HepG2 (cell line): ENCODE results near the gene VAPB. TPM values are rescaled to one million over a fixed set of nuclear protein-coding genes. Genes with fewer than 3 reads are reported as not detected.

Source experiments
- ATAC-seq: fragments of 200-7000 bp; cut with Tn5 transposase; 3 replicates; pipeline ENCODE4 v1.9.1; 2020; ENCODE audit warnings: mild to moderate bottlenecking, moderate library complexity
- BruUV-seq: library from RNA; stranded (reverse); fragments of 400-500 nt; replicated peaks from 2 replicates; lab custom pipeline; 2021; lab: Mats Ljungman, UMichigan
- CTCF ChIA-PET: fragments of 300-600 bp; formaldehyde crosslinking; extraction: SDS; loops from one replicate; lab custom pipeline; 2021; ENCODE audit warnings: low total read pairs, inconsistent platforms, low intra/inter-chr PET ratio; lab: Yijun Ruan, JAX
- POLR2A ChIA-PET: fragments of 350-600 bp; sonication (Branson Sonifier 250); formaldehyde crosslinking; loops from one replicate; lab custom pipeline; 2020; ENCODE audit warnings: antibody characterized with exemption, inconsistent platforms; lab: Yijun Ruan, JAX
- DNase-seq: peaks from one replicate; pipeline ENCODE4 v3.0.0-alpha.2; 2015; ENCODE audit warnings: low spot score
- FAIRE-seq: peaks from 3 replicates; lab custom pipeline; 2011; peaks lifted over from hg19 to GRCh38; lab: Jason Lieb, UNC
- H2AFZ ChIP-seq: one replicate; pipeline ENCODE4 v1.6.1; 2011; ENCODE audit warnings: low read length, inconsistent platforms
- H3K27ac ChIP-seq: fragments of 300-600 bp; 3 replicates; pipeline ENCODE4 v1.8.0; 2011; ENCODE audit warnings: mixed run types, mild to moderate bottlenecking, mixed read lengths, low read length, inconsistent platforms; ENCODE audit not compliant: insufficient read depth; ENCODE audit errors: extremely low read length
- H3K27me3 ChIP-seq, 2 experiments: fragments of 200-600 bp in 1 of 2; 2 replicates in 1 of 2; 3 replicates in 1 of 2; pipeline versions ENCODE4 v1.6.0 to v1.8.0; 2011; ENCODE audit warnings: low read length in 2 of 2, mild to moderate bottlenecking in 2 of 2, moderate library complexity in 2 of 2, inconsistent platforms in 1 of 2; ENCODE audit not compliant: insufficient read depth in 2 of 2, control insufficient read depth in 1 of 2
- H3K36me3 ChIP-seq, 2 experiments: fragments of 200-600 bp in 1 of 2; replicated peaks in 1 of 2; 2 replicates in 1 of 2; 3 replicates in 1 of 2; pipeline versions ENCODE4 v1.5.1 to v1.8.0; 2011; ENCODE audit warnings: low read length in 2 of 2, inconsistent platforms in 1 of 2; ENCODE audit not compliant: insufficient read depth in 2 of 2, control insufficient read depth in 1 of 2
- H3K4me1 ChIP-seq: 2 replicates; pipeline ENCODE4 v1.5.1; 2012; ENCODE audit warnings: low read length, inconsistent platforms; ENCODE audit not compliant: insufficient read depth
- H3K4me2 ChIP-seq: 2 replicates; pipeline ENCODE4 v1.6.0; 2011; ENCODE audit warnings: low read depth, low read length, inconsistent platforms
- H3K4me3 ChIP-seq, 3 experiments: fragments of 200-600 bp in 1 of 3; sonication (generic), shearing (Covaris generic) in 1 of 3; replicated peaks in 1 of 3; 2 replicates each; pipeline ENCODE4 v1.5.1; 2011 to 2016; ENCODE audit warnings: low read length in 3 of 3, inconsistent platforms in 2 of 3, low read depth in 2 of 3, mild to moderate bottlenecking in 2 of 3, control low read depth in 1 of 3, mixed read lengths in 1 of 3; ENCODE audit not compliant: insufficient read depth in 1 of 3
- H3K79me2 ChIP-seq: one replicate; pipeline ENCODE4 v1.6.1; 2011; ENCODE audit warnings: low read length, inconsistent platforms; ENCODE audit not compliant: insufficient read depth
- H3K9ac ChIP-seq: 2 replicates; pipeline ENCODE4 v1.6.0; 2011; ENCODE audit warnings: mild to moderate bottlenecking, low read depth, low read length, inconsistent platforms; ENCODE audit not compliant: insufficient read depth
- H3K9me3 ChIP-seq: 2 replicates; pipeline ENCODE4 v1.5.1; 2012; ENCODE audit warnings: mild to moderate bottlenecking, low read length
- H4K20me1 ChIP-seq: 2 replicates; pipeline ENCODE4 v1.6.0; 2011; ENCODE audit warnings: inconsistent platforms, mild to moderate bottlenecking, low read length, moderate library complexity; ENCODE audit not compliant: insufficient read depth
- HHEX ChIP-seq: IDR thresholded peaks from 2 replicates; pipeline ENCODE4 v1.6.1; 2016; ENCODE audit warnings: control low read depth
- HNRNPL ChIP-seq: fragments of 200-400 bp; formaldehyde crosslinking; IDR thresholded peaks from 2 replicates; pipeline ENCODE4 v1.6.1; 2017; ENCODE audit warnings: mild to moderate bottlenecking, low read depth, low read length
- ISL2 ChIP-seq: sonication (generic); formaldehyde crosslinking; IDR thresholded peaks from 2 replicates; pipeline ENCODE4 v1.5.0; 2020; ENCODE audit warnings: missing genetic modification reagents
- RELA ChIP-seq: sonication (generic); formaldehyde crosslinking; IDR thresholded peaks from 2 replicates; pipeline ENCODE4 v1.4.0; 2020; ENCODE audit warnings: missing genetic modification reagents
- RERE ChIP-seq: IDR thresholded peaks from 2 replicates; pipeline ENCODE4 v1.6.1; 2016; ENCODE audit warnings: low read depth, missing genetic modification reagents, missing compliant biosample characterization
- SNAPC4 ChIP-seq: sonication (generic); formaldehyde crosslinking; IDR thresholded peaks from 2 replicates; pipeline ENCODE4 v1.4.0; 2020; ENCODE audit warnings: mild to moderate bottlenecking, missing genetic modification reagents
- U2AF2 ChIP-seq: fragments of 200-400 bp; formaldehyde crosslinking; IDR thresholded peaks from 2 replicates; pipeline ENCODE4 v1.6.1; 2017; ENCODE audit warnings: low read depth, mild to moderate bottlenecking, low read length
- ZNF580 ChIP-seq: IDR thresholded peaks from 2 replicates; pipeline ENCODE4 v1.6.1; 2016; ENCODE audit warnings: low read depth, borderline replicate concordance
- ZNF747 ChIP-seq: sonication (generic); formaldehyde crosslinking; IDR thresholded peaks from 2 replicates; pipeline ENCODE4 v1.8.1; 2023; ENCODE audit warnings: missing genetic modification reagents, mild to moderate bottlenecking, borderline replicate concordance
- WGBS: methylation state at CpG from one replicate; pipeline ENCODE4 v1.1.6; 2017; ENCODE audit warnings: low lambda C conversion rate; 5-methylcytosine and 5-hydroxymethylcytosine counted together
- in situ Hi-C: cut with HindIII; loops from 2 replicates; pipeline ENCODE4 v1.10.0; 2017; ENCODE audit warnings: low pct_unique_long_range_greater_than_20kb; ENCODE audit not compliant: extremely low pct_ligation_motif_present
- intact Hi-C: fragments of 100-400 bp; cut with micrococcal nuclease; formaldehyde crosslinking; loops from one replicate; pipeline ENCODE4 v1.10.0; 2022; ENCODE audit not compliant: unreplicated experiment
- polyA plus RNA-seq, 8 experiments: library from polyadenylated mRNA; depleted of rRNA in 3 of 8; stranded (reverse) in 7 of 8; unstranded in 1 of 8; fragments of >200 nt; fragmentation: Illumina TruSeq in 4 of 8; extraction: Trizol in 4 of 8; gene quantifications; 2 replicates each; pipeline versions ENCODE4 v1.2.1 to v1.2.3, GENCODE V29; 2011 to 2016; ENCODE audit warnings: low read depth in 4 of 8, missing spikeins in 1 of 8, mixed read lengths in 1 of 8; ENCODE audit not compliant: insufficient read depth in 1 of 8
- total RNA-seq, 5 experiments: library from RNA; depleted of rRNA; stranded (reverse); fragments of >200 nt; fragmentation: Illumina TruSeq; extraction: Trizol; gene quantifications; 2 replicates each; pipeline ENCODE4 v1.2.3, GENCODE V29; 2016; ENCODE audit warnings: low read depth in 1 of 5

Gene VAPB
- total and polyA plus RNA-seq, 2 of the 13 experiments (the other 11 are each of a cell fraction or from before 2014, with no cell fraction given): 18.6 to 48.5 TPM

GRCh38 chr20:58349570-58349969, 39.5 kb upstream of the VAPB start:
- no peak overlapping the region for H3K9ac ChIP-seq
- peak; percentile 39; the same call in 2 of the 3 replicates for ATAC-seq
- H3K4me1 ChIP-seq: no peaks in the 10 kb centered on the region
- H3K27me3 ChIP-seq: no peaks in the 10 kb centered on the region
- no peak for FAIRE-seq
- ChIA-PET POLR2A (interaction anchor here (1.1 kb wide), 1 partner anchor 39 kb away, joined by 3 read pairs; the partner anchor contains the start of gene VAPB), CTCF (no interaction called here)
- no peak overlapping the region for H3K4me3 ChIP-seq
- H3K27ac ChIP-seq: no peak overlapping the region
- intact Hi-C loops (no loop called here), in situ Hi-C loops (no loop called here)
- H2AFZ ChIP-seq: no peak overlapping the region
- DNase-seq: no peak
- BruUV-seq: no TSS peak
- H3K79me2 ChIP-seq: no peaks in the 10 kb centered on the region
- H3K4me2 ChIP-seq: no peak overlapping the region
- no peaks in the 10 kb centered on the region for H4K20me1 ChIP-seq
- H3K36me3 ChIP-seq: peaks cover 25 to 48% of the 10 kb centered on the region in 2 experiments
- 95% methylated on average over 3 of the region's 3 CpGs for WGBS
- no peaks in the 10 kb centered on the region for H3K9me3 ChIP-seq
- TF ChIP-seq ZNF580: no peak
- TF ChIP-seq RELA (CRISPR knock-in tag): no peak
- TF ChIP-seq U2AF2: no peak
- TF ChIP-seq HNRNPL: no peak
- TF ChIP-seq HHEX: no peak
- TF ChIP-seq ISL2: no peak
- no peak for TF ChIP-seq SNAPC4 (CRISPR knock-in tag)
- no peak for TF ChIP-seq RERE (CRISPR knock-in tag)
- TF ChIP-seq ZNF747 (CRISPR knock-in tag): no peak
